Upper lobe of right lung (tissue), 1 donor: ENCODE results near the gene MPRIP. TPM values are rescaled to one million over a fixed set of nuclear protein-coding genes. Genes with fewer than 3 reads are reported as not detected.

Experiments
- ATAC-seq: fragments of 200-7000 bp; cut with Tn5 transposase; one replicate; pipeline ENCODE4 v1.9.1; 2020; ENCODE audit warnings: mild to moderate bottlenecking, moderate library complexity
- DNase-seq: peaks from one replicate; pipeline ENCODE4 v3.0.0-alpha.2; 2020
- H3K27ac ChIP-seq: fragments of 200-600 bp; one replicate; pipeline ENCODE4 v1.8.0; 2022
- H3K27me3 ChIP-seq: fragments of 200-600 bp; one replicate; pipeline ENCODE4 v1.8.0; 2022; ENCODE audit warnings: mild to moderate bottlenecking
- H3K36me3 ChIP-seq: fragments of 200-600 bp; one replicate; pipeline ENCODE4 v1.8.0; 2022
- H3K4me1 ChIP-seq: fragments of 200-600 bp; one replicate; pipeline ENCODE4 v1.8.0; 2022
- H3K4me3 ChIP-seq: fragments of 200-600 bp; one replicate; pipeline ENCODE4 v1.8.0; 2022; ENCODE audit warnings: mild to moderate bottlenecking
- H3K9me3 ChIP-seq: fragments of 200-600 bp; one replicate; pipeline ENCODE4 v1.8.0; 2022
- intact Hi-C: fragments of 100-400 bp; cut with DNase I; formaldehyde crosslinking; loops from one replicate; pipeline ENCODE4 v1.11.0; 2022
- total RNA-seq: library from RNA; stranded (reverse); fragmentation: NEBNext Ultra II Directional; extraction: Animal tissue kit (Norgen Biotek cat#: 25700); gene quantifications from one replicate; pipeline ENCODE4 v1.2.1, GENCODE V29; 2021
- TF ChIP-seq, protein P1 (sequence below): fragments of 200-600 bp; IDR thresholded peaks from one replicate; pipeline ENCODE4 v1.8.0; 2022; ENCODE audit warnings: antibody characterized with exemption
- donor health status: DM: no; HTN: yes; CAD: no; lungs with severe emphysema.

MPRIP gene
- total RNA-seq, 1 donor from 2014 or later = 333 TPM

DNA sequence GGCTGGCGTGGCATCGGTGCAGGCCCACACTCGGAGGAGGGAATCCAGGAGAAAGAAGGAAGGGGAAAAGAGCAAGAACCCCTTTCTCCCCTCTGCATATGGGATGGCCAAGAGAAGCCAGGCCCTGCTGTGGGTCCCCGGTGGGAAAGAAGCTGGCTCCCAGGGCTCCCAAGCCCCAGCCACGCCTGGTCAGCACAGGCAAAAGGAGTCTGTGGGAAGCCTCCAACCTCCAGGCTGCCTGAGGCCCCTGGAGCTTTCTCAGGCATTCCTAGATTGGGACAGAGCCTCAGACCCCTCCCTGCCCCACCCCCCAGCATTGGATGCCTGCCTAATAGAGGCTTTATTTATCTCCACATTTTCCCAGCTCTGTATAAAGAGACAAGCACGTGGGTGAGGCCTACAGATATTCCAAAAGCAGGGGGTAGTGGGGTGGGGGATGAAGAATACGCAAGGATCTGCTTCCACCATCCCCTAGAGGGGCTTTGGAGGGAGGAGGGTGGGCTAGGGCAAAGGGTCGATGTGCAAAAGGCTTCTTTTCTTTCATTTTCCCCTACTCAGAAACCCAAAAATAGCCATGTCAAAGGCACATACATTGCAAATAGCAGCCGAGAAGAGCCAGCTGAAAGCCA lies 56.4 kb downstream of the MPRIP start:
- H3K36me3 ChIP-seq = peaks cover 10% of the 10 kb centered on the region
- H3K9me3 ChIP-seq = no peaks in the 10 kb centered on the region
- intact Hi-C loops = no loop called here
- ATAC-seq (no peak), DNase-seq (no peak)
- H3K27me3 ChIP-seq = no peaks in the 10 kb centered on the region
- peaks cover 45% of the 10 kb centered on the region for H3K4me1 ChIP-seq
- peak overlapping the region; percentile 39 for H3K27ac ChIP-seq
- TF ChIP-seq, protein P1, sequence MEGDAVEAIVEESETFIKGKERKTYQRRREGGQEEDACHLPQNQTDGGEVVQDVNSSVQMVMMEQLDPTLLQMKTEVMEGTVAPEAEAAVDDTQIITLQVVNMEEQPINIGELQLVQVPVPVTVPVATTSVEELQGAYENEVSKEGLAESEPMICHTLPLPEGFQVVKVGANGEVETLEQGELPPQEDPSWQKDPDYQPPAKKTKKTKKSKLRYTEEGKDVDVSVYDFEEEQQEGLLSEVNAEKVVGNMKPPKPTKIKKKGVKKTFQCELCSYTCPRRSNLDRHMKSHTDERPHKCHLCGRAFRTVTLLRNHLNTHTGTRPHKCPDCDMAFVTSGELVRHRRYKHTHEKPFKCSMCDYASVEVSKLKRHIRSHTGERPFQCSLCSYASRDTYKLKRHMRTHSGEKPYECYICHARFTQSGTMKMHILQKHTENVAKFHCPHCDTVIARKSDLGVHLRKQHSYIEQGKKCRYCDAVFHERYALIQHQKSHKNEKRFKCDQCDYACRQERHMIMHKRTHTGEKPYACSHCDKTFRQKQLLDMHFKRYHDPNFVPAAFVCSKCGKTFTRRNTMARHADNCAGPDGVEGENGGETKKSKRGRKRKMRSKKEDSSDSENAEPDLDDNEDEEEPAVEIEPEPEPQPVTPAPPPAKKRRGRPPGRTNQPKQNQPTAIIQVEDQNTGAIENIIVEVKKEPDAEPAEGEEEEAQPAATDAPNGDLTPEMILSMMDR = no peak
- H3K4me3 ChIP-seq = no peak overlapping the region

DNA sequence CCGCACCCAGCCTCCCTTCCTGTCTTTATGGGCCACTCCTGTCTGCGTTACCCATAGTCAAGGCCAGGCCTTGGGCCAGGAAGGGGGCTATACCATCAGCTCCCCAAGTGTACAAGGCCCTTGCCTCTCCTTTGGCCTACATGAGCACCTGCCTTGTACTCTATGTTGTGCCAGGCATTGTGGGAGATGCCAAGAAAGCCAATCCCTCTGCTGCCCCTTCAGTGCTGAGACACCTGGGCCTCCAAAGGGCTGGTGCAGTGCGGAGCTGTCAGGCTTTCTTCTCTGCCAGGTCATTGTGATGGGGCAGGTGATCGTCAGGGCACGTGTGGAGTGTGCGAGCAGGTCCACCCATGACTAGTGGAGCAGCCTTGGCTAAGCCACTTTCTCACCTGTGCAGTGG lies 59.9 kb downstream of the MPRIP start:
- Histone ChIP-seq H3K27ac (no peak overlapping the region), H3K27me3 (no peaks in the 10 kb centered on the region), H3K36me3 (peaks cover 10% of the 10 kb centered on the region), H3K4me1 (peaks cover 45% of the 10 kb centered on the region), H3K4me3 (no peak overlapping the region), H3K9me3 (no peaks in the 10 kb centered on the region)
- DNase-seq = no peak
- no peak for ATAC-seq
- intact Hi-C loops = no loop called here
- TF ChIP-seq, protein P1 = no peak

DNA sequence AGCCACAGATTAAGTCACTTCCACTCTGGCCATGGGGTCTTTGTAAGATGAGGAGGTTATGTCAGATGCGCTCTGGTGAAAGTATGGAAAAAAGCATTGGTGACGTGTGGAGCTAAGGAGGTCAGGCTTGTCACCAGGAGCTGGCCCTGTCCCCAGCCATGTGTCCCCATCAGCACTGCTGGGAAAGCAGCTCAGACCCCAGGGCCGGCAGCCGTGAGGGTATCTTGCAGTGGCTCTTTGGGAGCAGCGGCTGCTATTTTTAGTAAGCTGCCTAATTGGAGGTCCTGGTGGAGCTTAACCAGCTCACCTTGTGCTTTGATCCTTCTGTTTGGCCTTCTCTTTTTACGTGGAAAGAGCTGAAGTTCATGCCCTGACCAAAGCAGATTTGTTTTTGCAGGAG lies 60.9 kb downstream of the MPRIP start:
- Histone ChIP-seq H3K27ac (no peak overlapping the region), H3K4me1 (peaks cover 46% of the 10 kb centered on the region), H3K27me3 (no peaks in the 10 kb centered on the region), H3K4me3 (no peak overlapping the region), H3K36me3 (peaks cover 10% of the 10 kb centered on the region), H3K9me3 (no peaks in the 10 kb centered on the region)
- intact Hi-C loops = no loop called here
- no peak for DNase-seq
- ATAC-seq = no peak
- TF ChIP-seq, protein P1 = no peak

DNA sequence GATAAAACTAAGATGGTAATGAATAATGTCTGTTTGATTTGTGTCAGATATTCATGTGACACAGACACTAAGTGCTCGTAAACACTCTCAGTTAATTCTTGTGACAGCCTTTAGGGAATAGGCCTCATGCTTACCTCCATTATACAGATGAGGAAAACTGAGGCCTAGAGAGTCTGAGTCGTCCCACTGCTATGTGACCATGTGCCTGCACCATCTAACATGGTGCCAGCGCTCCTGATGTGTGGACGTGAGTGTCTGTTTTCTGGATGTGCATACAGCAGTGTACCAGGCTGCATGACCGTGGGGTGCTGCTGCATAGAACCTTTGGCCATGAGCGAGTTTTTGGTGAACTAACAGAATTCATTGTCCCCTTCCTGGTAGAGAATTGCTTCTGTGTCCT lies 61.8 kb downstream of the MPRIP start:
- Histone ChIP-seq H3K4me3 (no peak overlapping the region), H3K9me3 (no peaks in the 10 kb centered on the region), H3K4me1 (peaks cover 52% of the 10 kb centered on the region), H3K27ac (no peak overlapping the region), H3K27me3 (no peaks in the 10 kb centered on the region), H3K36me3 (peaks cover 10% of the 10 kb centered on the region)
- ATAC-seq (no peak), DNase-seq (no peak)
- TF ChIP-seq, protein P1 = no peak
- intact Hi-C loops = no loop called here

DNA sequence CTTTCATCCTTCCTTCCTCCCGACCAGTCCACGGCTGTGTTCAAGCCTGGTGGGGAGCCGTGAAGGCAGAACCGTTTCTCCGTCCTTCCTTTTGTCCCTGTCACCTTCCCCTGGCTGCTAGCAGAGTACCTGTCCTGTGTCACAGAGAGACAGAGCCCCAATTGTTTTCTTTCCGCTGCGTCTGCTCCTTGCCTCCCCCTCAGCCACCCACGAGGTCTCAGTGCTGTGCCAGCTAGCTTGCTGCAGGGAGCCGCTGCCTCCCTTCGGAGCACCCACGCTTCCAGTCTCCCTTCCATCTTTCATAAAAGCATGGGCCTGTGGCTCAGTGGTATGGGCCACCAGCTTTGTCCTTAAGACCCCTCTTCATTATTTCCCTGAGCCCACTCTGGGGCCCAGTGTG lies 62.2 kb downstream of the MPRIP start:
- intact Hi-C loops = no loop called here
- ATAC-seq (no peak), DNase-seq (no peak)
- Histone ChIP-seq H3K27me3 (no peaks in the 10 kb centered on the region), H3K27ac (no peak overlapping the region), H3K9me3 (no peaks in the 10 kb centered on the region), H3K4me3 (no peak overlapping the region), H3K4me1 (peaks cover 55% of the 10 kb centered on the region), H3K36me3 (peaks cover 10% of the 10 kb centered on the region)
- TF ChIP-seq, protein P1 = no peak

DNA sequence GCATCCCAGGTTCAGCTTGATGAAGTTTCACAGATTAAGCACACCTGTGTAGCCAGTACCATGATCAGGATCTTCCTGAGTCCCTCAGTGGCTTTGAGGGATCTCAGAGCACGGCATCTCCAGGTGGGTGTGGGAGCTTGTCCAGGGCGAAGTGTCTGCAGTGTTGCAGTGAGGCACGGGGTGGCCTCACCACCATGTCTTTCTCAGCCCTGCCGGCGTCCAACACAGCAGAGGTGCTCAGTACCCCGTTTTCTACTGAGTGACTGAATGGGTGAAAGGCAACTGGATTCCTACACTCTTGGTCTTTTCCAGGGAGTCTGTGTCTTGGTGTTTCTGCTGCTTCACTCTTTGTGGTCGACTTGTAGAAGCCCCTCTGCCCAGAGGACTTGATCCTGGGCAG lies 63.7 kb downstream of the MPRIP start:
- no peak for ATAC-seq
- peak overlapping the region; percentile 47 for H3K27ac ChIP-seq
- peaks cover 64% of the 10 kb centered on the region for H3K4me1 ChIP-seq
- no peak overlapping the region for H3K4me3 ChIP-seq
- H3K36me3 ChIP-seq = peaks cover 6% of the 10 kb centered on the region
- TF ChIP-seq, protein P1 = no peak
- no peaks in the 10 kb centered on the region for H3K9me3 ChIP-seq
- no peaks in the 10 kb centered on the region for H3K27me3 ChIP-seq
- no peak for DNase-seq
- intact Hi-C loops = no loop called here
